Panc1 (cell line): ENCODE measurements around the gene ERC2. TPM values are rescaled to one million over a fixed set of nuclear protein-coding genes. Genes with fewer than 3 reads are reported as not detected.

Experiments
- ATAC-seq: fragments of 200-7000 bp; cut with Tn5 transposase; 2 replicates; pipeline ENCODE4 v1.9.1; 2020; ENCODE audit warnings: mild to moderate bottlenecking, moderate library complexity
- BruUV-seq: library from RNA; stranded (reverse); fragments of 400-500 nt; replicated peaks from 2 replicates; lab custom pipeline; 2021; lab: Mats Ljungman, UMichigan
- CTCF ChIA-PET: fragments of 300-600 bp; sonication (Branson Sonifier 250); formaldehyde crosslinking; loops from one replicate; lab custom pipeline; 2022; ENCODE audit warnings: antibody characterized with exemption; lab: Charles Lee
- POLR2A ChIA-PET: fragments of 300-600 bp; sonication (Branson Sonifier 250); formaldehyde crosslinking; loops from one replicate; lab custom pipeline; 2022; ENCODE audit warnings: antibody characterized with exemption; lab: Charles Lee
- DNase-seq: peaks from one replicate; pipeline ENCODE4 v3.0.0-alpha.2; 2010; ENCODE audit warnings: low read depth, low spot score
- H3K27ac ChIP-seq: 2 replicates; pipeline ENCODE4 v1.5.1; 2011; ENCODE audit warnings: mild to moderate bottlenecking, low read length, inconsistent platforms
- H3K27me3 ChIP-seq: fragments of 200-500 bp; sonication (Bioruptor generic); 2 replicates; pipeline ENCODE4 v1.6.0; 2014; ENCODE audit warnings: low read length, inconsistent platforms; ENCODE audit not compliant: control insufficient read depth, insufficient read depth
- H3K36me3 ChIP-seq: fragments of 200-500 bp; sonication (Bioruptor generic); 2 replicates; pipeline ENCODE4 v1.5.1; 2014; ENCODE audit warnings: inconsistent platforms, mild to moderate bottlenecking, low read length, moderate library complexity; ENCODE audit not compliant: control insufficient read depth, insufficient read depth
- H3K4me1 ChIP-seq: 2 replicates; pipeline ENCODE4 v1.5.1; 2011; ENCODE audit warnings: inconsistent platforms, mild to moderate bottlenecking, low read length, moderate library complexity; ENCODE audit not compliant: control insufficient read depth, insufficient read depth
- H3K4me3 ChIP-seq, 2 experiments: 2 replicates each; pipeline ENCODE4 v1.5.1; 2011 to 2012; ENCODE audit warnings: low read depth in 2 of 2, low read length in 2 of 2, mild to moderate bottlenecking in 2 of 2, inconsistent platforms in 1 of 2, moderate library complexity in 1 of 2
- H3K9me3 ChIP-seq: fragments of 200-500 bp; sonication (Bioruptor generic); 2 replicates; pipeline ENCODE4 v1.5.1; 2014; ENCODE audit warnings: low read depth, mild to moderate bottlenecking, inconsistent platforms, low read length, moderate library complexity; ENCODE audit not compliant: control insufficient read depth, insufficient read depth
- CTCF ChIP-seq: fragments of 450-650 bp; IDR thresholded peaks from 2 replicates; pipeline ENCODE4 v1.5.1; 2017; ENCODE audit warnings: mild to moderate bottlenecking
- POLR2AphosphoS5 ChIP-seq: IDR thresholded peaks from 2 replicates; pipeline ENCODE4 v1.6.1; 2012; ENCODE audit warnings: mild to moderate bottlenecking, low read depth, low read length, moderate library complexity
- REST ChIP-seq, 2 experiments: IDR thresholded peaks; 2 replicates each; pipeline ENCODE4 v1.6.1; 2011 to 2012; ENCODE audit warnings: low read depth in 2 of 2, control low read depth in 1 of 2, low read length in 1 of 2, mild to moderate bottlenecking in 1 of 2, moderate library complexity in 1 of 2; ENCODE audit not compliant: insufficient read depth in 1 of 2
- SIN3A ChIP-seq: IDR thresholded peaks from 2 replicates; pipeline ENCODE4 v1.6.1; 2012; ENCODE audit warnings: low read depth, mild to moderate bottlenecking, low read length, moderate library complexity, borderline replicate concordance; ENCODE audit not compliant: insufficient read depth
- TCF7L2 ChIP-seq: IDR thresholded peaks from 2 replicates; pipeline ENCODE4 v1.6.1; 2011; ENCODE audit warnings: mild to moderate bottlenecking, low read depth, low read length, inconsistent platforms
- in situ Hi-C: cut with HindIII; loops from 2 replicates; pipeline ENCODE4 v1.10.0; 2016; ENCODE audit warnings: low sequenced_read_pairs, low pct_unique_long_range_greater_than_20kb
- intact Hi-C: fragments of 100-400 bp; cut with micrococcal nuclease; formaldehyde crosslinking; loops from one replicate; pipeline ENCODE4 v1.10.0; 2022; ENCODE audit not compliant: unreplicated experiment
- total RNA-seq: library from RNA; stranded (reverse); gene quantifications from one replicate; pipeline ENCODE4 v1.2.1, GENCODE V29; 2021; ENCODE audit not compliant: unreplicated experiment

The ERC2 gene
- total RNA-seq, 1 experiment from 2014 or later = 0.33 TPM

GRCh38 chr3:55669133-55669532 is 799.1 kb downstream of the ERC2 start:
- ATAC-seq = no peak
- no TSS peak for BruUV-seq
- in situ Hi-C loops (no loop called here), intact Hi-C loops (no loop called here)
- POLR2A ChIA-PET = no interaction called here
- CTCF ChIA-PET = no interaction called here
- no peak for DNase-seq
- no peak for TF ChIP-seq REST (IDR thresholded peaks at IDR 0.05; ENCODE audit: insufficient read depth in 1 of 2, low read depth in 2 of 2, low read length in 1 of 2)
- no peak for TF ChIP-seq SIN3A
- TF ChIP-seq POLR2AphosphoS5 = no peak
- TF ChIP-seq CTCF = no peak
- TF ChIP-seq TCF7L2 = no peak
- H3K27me3 ChIP-seq = no peaks in the 10 kb centered on the region
- no peaks in the 10 kb centered on the region for H3K36me3 ChIP-seq
- H3K9me3 ChIP-seq = no peaks in the 10 kb centered on the region
- no peaks in the 10 kb centered on the region for H3K4me1 ChIP-seq
- no peak overlapping the region for H3K27ac ChIP-seq
- H3K4me3 ChIP-seq = no peak overlapping the region

GRCh38 chr3:55668359-55668758 is 799.9 kb downstream of the ERC2 start:
- no peak for ATAC-seq
- no TSS peak for BruUV-seq
- ChIA-PET POLR2A (no interaction called here), CTCF (no interaction called here)
- H3K9me3 ChIP-seq = no peaks in the 10 kb centered on the region
- intact Hi-C loops = no loop called here
- DNase-seq = no peak
- H3K4me1 ChIP-seq = no peaks in the 10 kb centered on the region
- H3K36me3 ChIP-seq = no peaks in the 10 kb centered on the region
- in situ Hi-C loops = no loop called here
- no peaks in the 10 kb centered on the region for H3K27me3 ChIP-seq
- H3K27ac ChIP-seq = no peak overlapping the region
- no peak overlapping the region for H3K4me3 ChIP-seq
- TF ChIP-seq SIN3A (no peak), REST (IDR thresholded peaks at IDR 0.05; ENCODE audit: insufficient read depth in 1 of 2, low read depth in 2 of 2, low read length in 1 of 2) (no peak), TCF7L2 (no peak), POLR2AphosphoS5 (no peak), CTCF (no peak)
